GM12864 (cell line): ENCODE results near the gene CNNM3.

ENCODE experiments used
- DNase-seq: peaks from one replicate; pipeline ENCODE4 v3.0.0-alpha.2; 2011; ENCODE audit warnings: low read depth
- H3K4me3 ChIP-seq: 2 replicates; pipeline ENCODE4 v1.5.1; 2011; ENCODE audit warnings: mild to moderate bottlenecking, low read depth, low read length, control low read depth
- TF ChIP-seq, protein P1 (sequence below): IDR thresholded peaks from 2 replicates; pipeline ENCODE4 v1.5.1; 2011; ENCODE audit warnings: low read depth, mild to moderate bottlenecking, moderate library complexity, low read length, control low read depth, inconsistent platforms; ENCODE audit errors: missing control alignments

CNNM3 gene

DNA sequence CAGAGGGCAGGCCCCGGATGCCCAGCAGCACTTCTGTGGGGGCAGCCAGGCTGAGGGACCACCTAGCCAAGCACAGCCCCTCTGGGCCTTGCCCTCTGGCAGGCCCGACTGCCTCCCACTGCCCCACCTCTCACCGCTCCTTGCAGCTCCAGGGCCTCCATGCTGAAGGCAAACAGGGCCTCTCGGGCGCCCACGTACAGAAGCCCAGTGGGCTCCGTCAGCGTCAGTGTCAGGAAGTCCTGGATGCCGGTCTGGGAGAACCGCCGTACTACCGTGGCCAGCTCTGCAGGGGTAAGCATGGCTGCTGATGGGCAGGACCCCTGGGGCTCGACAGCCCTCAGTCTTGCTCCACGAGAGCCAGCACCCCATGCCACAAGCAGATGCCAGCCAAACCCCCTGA, 50.1 kb downstream of the CNNM3 start:
- DNase-seq, result no peak
- TF ChIP-seq, protein P1, sequence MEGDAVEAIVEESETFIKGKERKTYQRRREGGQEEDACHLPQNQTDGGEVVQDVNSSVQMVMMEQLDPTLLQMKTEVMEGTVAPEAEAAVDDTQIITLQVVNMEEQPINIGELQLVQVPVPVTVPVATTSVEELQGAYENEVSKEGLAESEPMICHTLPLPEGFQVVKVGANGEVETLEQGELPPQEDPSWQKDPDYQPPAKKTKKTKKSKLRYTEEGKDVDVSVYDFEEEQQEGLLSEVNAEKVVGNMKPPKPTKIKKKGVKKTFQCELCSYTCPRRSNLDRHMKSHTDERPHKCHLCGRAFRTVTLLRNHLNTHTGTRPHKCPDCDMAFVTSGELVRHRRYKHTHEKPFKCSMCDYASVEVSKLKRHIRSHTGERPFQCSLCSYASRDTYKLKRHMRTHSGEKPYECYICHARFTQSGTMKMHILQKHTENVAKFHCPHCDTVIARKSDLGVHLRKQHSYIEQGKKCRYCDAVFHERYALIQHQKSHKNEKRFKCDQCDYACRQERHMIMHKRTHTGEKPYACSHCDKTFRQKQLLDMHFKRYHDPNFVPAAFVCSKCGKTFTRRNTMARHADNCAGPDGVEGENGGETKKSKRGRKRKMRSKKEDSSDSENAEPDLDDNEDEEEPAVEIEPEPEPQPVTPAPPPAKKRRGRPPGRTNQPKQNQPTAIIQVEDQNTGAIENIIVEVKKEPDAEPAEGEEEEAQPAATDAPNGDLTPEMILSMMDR, result no peak
- H3K4me3 ChIP-seq, result no peak overlapping the region

DNA sequence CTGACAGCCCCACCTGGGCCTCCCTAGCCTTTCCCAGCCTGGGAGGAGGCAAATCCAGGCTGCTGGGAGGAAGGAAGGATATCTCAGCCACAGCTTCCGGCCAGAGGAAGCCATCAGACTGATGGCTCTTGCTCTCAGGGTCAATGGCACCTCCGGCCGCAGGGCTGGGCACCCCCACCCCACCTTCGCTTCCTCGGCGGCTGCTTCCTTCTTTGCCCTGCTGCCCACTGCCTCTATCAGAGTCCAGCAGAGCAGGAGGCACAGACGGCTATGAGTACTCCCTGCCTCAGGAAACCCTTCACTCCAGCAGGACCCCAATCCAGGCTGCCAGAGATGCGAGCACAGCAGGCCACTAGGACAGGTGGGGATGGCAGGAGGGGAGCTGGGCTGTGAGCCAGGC, 50.5 kb downstream of the CNNM3 start:
- TF ChIP-seq, protein P1, result no peak
- H3K4me3 ChIP-seq, result peak overlapping the region; percentile 66; the same call in 1 of the 2 replicates

DNA sequence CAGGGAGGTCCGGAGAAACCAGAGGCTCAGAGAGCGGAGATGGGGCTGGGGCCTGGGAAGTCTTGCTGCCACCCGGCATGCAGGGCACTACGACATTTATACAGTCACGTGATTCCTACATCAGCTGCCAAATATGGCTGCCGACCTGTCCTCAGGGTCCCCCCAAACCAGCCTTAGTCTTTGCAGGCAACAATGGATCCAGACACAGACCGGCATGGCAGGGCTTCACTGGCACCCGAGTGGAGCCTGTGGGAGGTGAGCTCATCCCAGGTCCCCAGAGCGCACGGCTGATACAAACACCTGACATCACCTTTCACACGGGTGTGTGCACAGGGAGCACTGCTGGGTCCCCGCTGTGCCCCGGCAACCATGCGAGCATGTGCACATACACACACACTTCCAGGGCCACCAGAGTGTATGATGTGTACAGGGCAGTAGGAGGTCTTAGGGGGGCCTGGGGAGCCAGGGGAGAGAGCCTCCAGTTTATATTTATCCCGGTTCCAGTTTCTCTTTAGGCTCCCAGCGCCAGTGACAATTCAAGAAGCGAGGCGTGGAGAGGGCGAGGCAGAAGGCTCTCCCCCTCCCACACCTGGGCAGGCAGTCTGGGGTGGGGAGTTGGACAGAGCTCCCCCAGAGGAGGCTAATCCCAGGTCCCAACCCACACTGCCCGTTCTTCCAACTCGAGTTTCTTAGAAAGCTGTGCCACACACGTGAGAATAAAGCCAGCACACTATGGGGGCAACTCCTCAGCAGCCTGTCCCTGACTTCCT, 51.1 kb downstream of the CNNM3 start:
- TF ChIP-seq, protein P1, result no peak
- peak overlapping the region; percentile 66 for H3K4me3 ChIP-seq
- no peak for DNase-seq

More for the DNA sequence above, 50.5 kb downstream of the CNNM3 start:
- DNase-seq, result no peak

DNA sequence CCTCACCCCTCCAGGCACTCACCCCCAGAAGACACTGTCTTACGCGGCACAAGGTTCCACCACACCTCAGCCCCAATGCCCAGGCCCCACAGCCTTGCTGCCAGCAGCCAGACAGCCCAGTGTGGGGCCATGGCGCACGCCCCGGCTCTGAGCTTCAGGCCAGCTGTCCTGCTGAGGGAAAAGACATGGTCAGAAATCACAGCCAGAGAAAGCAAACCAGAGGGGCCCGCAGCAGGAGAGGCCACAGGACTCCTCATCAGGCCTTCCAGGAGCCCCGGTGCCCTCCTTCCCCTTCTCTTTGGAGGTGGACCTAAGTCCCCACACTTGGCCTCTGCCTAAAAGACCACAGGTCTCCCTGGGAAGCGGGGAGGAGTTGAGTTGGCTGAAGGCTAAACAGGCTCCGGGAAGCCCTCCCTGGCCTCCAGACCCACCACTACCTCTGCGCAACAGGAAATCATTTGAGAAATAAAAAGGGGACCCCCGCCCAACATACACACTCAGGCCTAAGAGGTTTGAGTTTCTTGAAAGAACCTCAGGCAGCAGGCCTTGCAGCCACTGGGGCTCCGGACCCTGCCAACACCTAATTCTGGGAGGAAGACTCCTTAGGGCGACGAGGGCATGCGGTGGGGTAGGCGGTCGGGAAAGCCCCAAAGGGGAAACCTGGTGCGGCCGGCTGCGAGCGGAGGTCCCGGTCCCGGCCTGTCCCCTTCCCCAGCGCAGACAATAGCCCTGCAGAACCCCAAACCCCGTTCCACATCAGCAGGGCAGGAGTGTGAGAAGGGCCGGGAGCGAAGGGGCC, 51.9 kb downstream of the CNNM3 start:
- TF ChIP-seq, protein P1, result no peak
- DNase-seq, result no peak

DNA sequence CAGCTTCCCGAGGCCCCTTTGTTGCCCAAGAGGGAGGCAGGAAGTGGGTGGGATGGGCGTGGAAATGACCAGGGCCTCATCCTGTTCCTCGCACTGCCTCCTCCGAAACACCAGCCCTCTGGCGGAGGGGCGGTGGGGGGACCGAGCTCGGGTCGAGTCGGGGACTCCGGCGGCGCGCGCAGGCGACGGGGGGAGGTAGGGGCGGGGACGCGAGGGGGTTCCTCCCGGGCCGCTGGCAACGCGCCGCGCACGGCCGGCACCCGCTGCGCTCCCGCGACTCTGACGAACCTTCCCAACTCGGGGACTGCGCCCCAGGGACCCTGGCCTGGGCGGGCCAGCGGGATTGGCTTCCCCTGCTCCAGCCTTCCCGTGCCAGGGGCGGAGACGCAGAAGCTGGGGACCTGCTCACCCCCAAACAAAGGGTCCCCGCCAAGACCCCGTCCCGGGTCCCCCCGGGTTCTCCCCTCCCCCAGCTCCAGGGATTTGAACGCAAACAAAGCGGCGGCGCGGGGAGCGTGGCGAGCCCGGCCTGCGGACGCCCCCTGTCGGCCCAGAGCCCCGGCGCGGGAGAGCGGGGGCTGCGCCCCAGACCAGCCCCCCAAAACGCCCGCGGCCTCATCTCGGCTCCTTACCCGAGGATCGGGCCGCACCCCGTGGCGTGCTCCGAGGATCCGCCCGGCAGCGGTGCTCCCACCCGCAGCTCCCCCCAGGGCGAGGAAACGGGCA, 52.6 kb downstream of the CNNM3 start:
- TF ChIP-seq, protein P1, result peak; percentile 69
- H3K4me3 ChIP-seq, result peak overlapping the region; percentile 66
- peak; percentile 46 for DNase-seq

More for the DNA sequence above, 51.9 kb downstream of the CNNM3 start:
- H3K4me3 ChIP-seq, result peak overlapping the region; percentile 66

DNA sequence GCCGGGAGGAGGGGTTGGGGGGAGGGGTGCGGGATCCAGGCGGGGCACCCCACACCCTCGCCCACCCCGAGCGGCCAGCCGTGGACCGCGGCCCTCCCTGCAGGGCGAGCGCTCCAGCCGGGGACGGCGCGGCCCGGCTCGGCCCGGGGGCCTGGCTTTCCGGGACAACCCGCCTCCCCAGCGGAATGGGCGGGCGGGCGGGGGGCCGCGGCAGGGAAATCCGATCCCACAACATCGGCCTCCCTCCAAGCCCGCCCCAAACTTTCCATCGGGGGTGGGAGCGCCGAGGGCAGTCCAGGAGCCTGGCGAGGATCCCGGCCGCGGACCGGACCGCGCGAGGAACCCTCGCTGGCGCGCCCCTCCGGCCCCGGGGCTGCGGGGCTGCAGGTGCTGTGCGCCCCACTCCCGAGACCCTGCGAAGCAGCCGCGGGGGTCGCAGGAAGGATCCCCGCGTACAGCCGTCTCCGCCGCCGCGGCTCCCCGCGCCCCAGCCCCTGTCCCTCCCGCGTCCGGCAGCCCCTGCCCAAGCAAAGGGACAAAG, 53.3 kb downstream of the CNNM3 start:
- H3K4me3 ChIP-seq, result peak overlapping the region; percentile 66
- no peak for DNase-seq
- TF ChIP-seq, protein P1, result no peak
